Measurements from ENCODE around the gene KY. TPM values are rescaled to one million over a fixed set of nuclear protein-coding genes. Genes with fewer than 3 reads are reported as not detected.

Gene KY
- total and polyA plus RNA-seq, 10 of the 15 experiments (the other 5 are each of a cell fraction or from before 2014, with no cell fraction given) = 0.04 to 0.11 TPM; not detected in 8

- TF ChIP-seq MYC (IDR thresholded peaks at IDR 0.05; ENCODE audit: insufficient read depth, insufficient read length, insufficient replicate concordance, low read length, severe bottlenecking) (no peak), MLLT1 (IDR thresholded peaks at IDR 0.05) (no peak), IKZF2 (IDR thresholded peaks at IDR 0.05) (no peak), E2F4 (IDR thresholded peaks at IDR 0.05; ENCODE audit: low read depth, low read length) (no peak), ATF3 (IDR thresholded peaks at IDR 0.05; ENCODE audit: borderline replicate concordance, extremely low read depth, low read depth, low read length) (no peak)
- Histone ChIP-seq H3K4me1 (ENCODE audit: control insufficient read depth, insufficient read depth, low read length) (no peaks in the 10 kb centered on the region), H3K36me3 (ENCODE audit: control insufficient read depth in 2 of 2, insufficient read depth in 2 of 2, low read length in 1 of 2) (no peaks in the 10 kb centered on the region), H4K20me1 (ENCODE audit: control insufficient read depth, insufficient read depth) (no peaks in the 10 kb centered on the region), H3K4me2 (ENCODE audit: control insufficient read depth, insufficient read depth) (no peak overlapping the region), H3K27ac (ENCODE audit: control insufficient read depth, insufficient read depth) (no peak overlapping the region), H3K9ac (ENCODE audit: control insufficient read depth, insufficient read depth, low read length) (no peak overlapping the region), H2AFZ (ENCODE audit: control insufficient read depth, low read depth, low read length) (no peak overlapping the region), H3K9me3 (replicated peaks; ENCODE audit: control insufficient read depth, insufficient read depth, low read length) (no peaks in the 10 kb centered on the region), H3K4me3 (no peak overlapping the region), H3K27me3 (replicated peaks in 1 of 2; ENCODE audit: control insufficient read depth in 2 of 2, insufficient read depth in 2 of 2, low read length in 1 of 2) (no peaks in the 10 kb centered on the region; a peak in 2 of 4 replicates), H3K79me2 (ENCODE audit: control insufficient read depth, insufficient read depth, low read length) (no peaks in the 10 kb centered on the region)
- in situ Hi-C loops (cut with MboI) (no loop called here), intact Hi-C loops (cut with micrococcal nuclease; ENCODE audit: unreplicated experiment) (no loop called here)
- ChIA-PET RAD21 (ENCODE audit: unreplicated experiment) (no interaction called here), POLR2A (interaction anchor here (0.6 kb wide), 1 partner anchor 141 kb away, joined by 4 read pairs; no protein-coding TSS in a partner anchor), CTCF (no interaction called here), SMC1A (ENCODE audit: uncharacterized antibody, unreplicated experiment) (no interaction called here)
- 0% methylated on average over 1 of the region's 1 CpG for WGBS (ENCODE audit: insufficient coverage, insufficient replicate concordance, low lambda C conversion rate, missing lambda C conversion rate)
- ATAC-seq (no peak), DNase-seq (ENCODE audit: low read depth, low spot score) (no peak), FAIRE-seq (no peak)
- BruUV-seq (replicated peaks) = no TSS peak
These were observed 39.4 kb upstream of the KY start for GRCh38 chr3:134690226-134690625.
